Mononuclear cell (primary cell): ENCODE measurements around the gene RNF180. TPM values are rescaled to one million over a fixed set of nuclear protein-coding genes. Genes with fewer than 3 reads are reported as not detected.
"Not testable (repeated sequence)": the region's sequence is repeated elsewhere in the genome, so short reads cannot be mapped to it uniquely, and the experiment has no call there.

Experiments
- H3K27me3 ChIP-seq: 2 replicates; pipeline ENCODE4 v1.6.0; 2011; ENCODE audit warnings: low read length, control low read depth; ENCODE audit not compliant: insufficient read depth
- H3K4me1 ChIP-seq: 2 replicates; pipeline ENCODE4 v1.5.1; 2011; ENCODE audit warnings: mild to moderate bottlenecking, low read length, control low read depth; ENCODE audit not compliant: insufficient read depth
- H3K4me3 ChIP-seq: 2 replicates; pipeline ENCODE4 v1.5.1; 2011; ENCODE audit warnings: mild to moderate bottlenecking, low read length, moderate library complexity
- H3K9me3 ChIP-seq: 2 replicates; pipeline ENCODE4 v1.5.1; 2011; ENCODE audit warnings: low read depth, mild to moderate bottlenecking, control low read depth, low read length
- total RNA-seq: library from RNA; depleted of rRNA; stranded (reverse); fragments of >200 nt; gene quantifications from one replicate; pipeline ENCODE4 v1.2.3, GENCODE V29; 2012

Gene RNF180
- total RNA-seq, 1 donor, result not detected

GRCh38 chr5:64285188-64286130 is 119.8 kb downstream of the RNF180 start:
- H3K9me3 ChIP-seq, result peaks cover 15% of the 10 kb centered on the region
- H3K4me1 ChIP-seq, result no peaks in the 10 kb centered on the region
- H3K27me3 ChIP-seq, result no peaks in the 10 kb centered on the region
- H3K4me3 ChIP-seq, result no peak overlapping the region

GRCh38 chr5:64286381-64286780 is 120.7 kb downstream of the RNF180 start:
- Histone ChIP-seq H3K27me3 (no peaks in the 10 kb centered on the region), H3K4me1 (no peaks in the 10 kb centered on the region), H3K4me3 (no peak overlapping the region), H3K9me3 (peaks cover 10% of the 10 kb centered on the region)

- not testable (repeated sequence) for H3K4me3 ChIP-seq, H3K4me1 ChIP-seq, H3K9me3 ChIP-seq, H3K27me3 ChIP-seq
Observed at GRCh38 chr5:64288496-64288895, 122.9 kb downstream of the RNF180 start.

- H3K4me1 ChIP-seq, result no peaks in the 10 kb centered on the region
Observed at GRCh38 chr5:64292611-64293215, 127.1 kb downstream of the RNF180 start.

GRCh38 chr5:64295101-64295500 is 129.5 kb downstream of the RNF180 start:
- H3K27me3 ChIP-seq, result no peaks in the 10 kb centered on the region
- H3K9me3 ChIP-seq, result no peaks in the 10 kb centered on the region

More at GRCh38 chr5:64292611-64293215, 127.1 kb downstream of the RNF180 start:
- no peak overlapping the region for H3K4me3 ChIP-seq
- no peaks in the 10 kb centered on the region for H3K27me3 ChIP-seq
- no peaks in the 10 kb centered on the region for H3K9me3 ChIP-seq

GRCh38 chr5:64298586-64298985 is 132.9 kb downstream of the RNF180 start:
- Histone ChIP-seq H3K4me3 (no peak overlapping the region), H3K9me3 (peaks cover 5% of the 10 kb centered on the region), H3K4me1 (no peaks in the 10 kb centered on the region), H3K27me3 (no peaks in the 10 kb centered on the region)

More at GRCh38 chr5:64295101-64295500, 129.5 kb downstream of the RNF180 start:
- no peaks in the 10 kb centered on the region for H3K4me1 ChIP-seq
- H3K4me3 ChIP-seq, result no peak overlapping the region

- peaks cover 5% of the 10 kb centered on the region for H3K9me3 ChIP-seq
- H3K4me1 ChIP-seq, result no peaks in the 10 kb centered on the region
- H3K27me3 ChIP-seq, result no peaks in the 10 kb centered on the region
- H3K4me3 ChIP-seq, result no peak overlapping the region
Observed at GRCh38 chr5:64299805-64300204, 134.2 kb downstream of the RNF180 start.

- H3K27me3 ChIP-seq, result no peaks in the 10 kb centered on the region
- no peak overlapping the region for H3K4me3 ChIP-seq
- no peaks in the 10 kb centered on the region for H3K4me1 ChIP-seq
- peaks cover 5% of the 10 kb centered on the region for H3K9me3 ChIP-seq
Observed at GRCh38 chr5:64301566-64301965, 135.9 kb downstream of the RNF180 start.

GRCh38 chr5:64308135-64308534 is 142.5 kb downstream of the RNF180 start:
- Histone ChIP-seq H3K9me3 (no peaks in the 10 kb centered on the region), H3K4me1 (no peaks in the 10 kb centered on the region), H3K4me3 (no peak overlapping the region), H3K27me3 (no peaks in the 10 kb centered on the region)

GRCh38 chr5:64312491-64312890 is 146.8 kb downstream of the RNF180 start:
- H3K4me3 ChIP-seq, result no peak overlapping the region
- no peaks in the 10 kb centered on the region for H3K27me3 ChIP-seq
- H3K4me1 ChIP-seq, result no peaks in the 10 kb centered on the region
- no peaks in the 10 kb centered on the region for H3K9me3 ChIP-seq

- Histone ChIP-seq H3K27me3 (no peaks in the 10 kb centered on the region), H3K9me3 (no peaks in the 10 kb centered on the region), H3K4me1 (no peaks in the 10 kb centered on the region), H3K4me3 (no peak overlapping the region)
Observed at GRCh38 chr5:64315778-64316177, 150.1 kb downstream of the RNF180 start.

- H3K4me1 ChIP-seq, result no peaks in the 10 kb centered on the region
Observed at GRCh38 chr5:64318175-64318574, 152.5 kb downstream of the RNF180 start.

GRCh38 chr5:64323591-64323990 is 157.9 kb downstream of the RNF180 start:
- H3K27me3 ChIP-seq, result no peaks in the 10 kb centered on the region
- no peak overlapping the region for H3K4me3 ChIP-seq
- no peaks in the 10 kb centered on the region for H3K4me1 ChIP-seq
- peaks cover 6% of the 10 kb centered on the region for H3K9me3 ChIP-seq

More at GRCh38 chr5:64318175-64318574, 152.5 kb downstream of the RNF180 start:
- H3K4me3 ChIP-seq, result no peak overlapping the region
- no peaks in the 10 kb centered on the region for H3K27me3 ChIP-seq
- H3K9me3 ChIP-seq, result no peaks in the 10 kb centered on the region

GRCh38 chr5:64330728-64331231 is 165.1 kb downstream of the RNF180 start:
- Histone ChIP-seq H3K9me3 (peaks cover 6% of the 10 kb centered on the region), H3K27me3 (no peaks in the 10 kb centered on the region), H3K4me1 (no peaks in the 10 kb centered on the region), H3K4me3 (no peak overlapping the region)

GRCh38 chr5:64331597-64332277 is 166.1 kb downstream of the RNF180 start:
- H3K4me1 ChIP-seq, result no peaks in the 10 kb centered on the region
- no peaks in the 10 kb centered on the region for H3K27me3 ChIP-seq
- H3K9me3 ChIP-seq, result peaks cover 6% of the 10 kb centered on the region
- H3K4me3 ChIP-seq, result no peak overlapping the region
